ENCODE measurements around the gene FPR2. TPM values are rescaled to one million over a fixed set of nuclear protein-coding genes. Genes with fewer than 3 reads are reported as not detected.
"Not testable (repeated sequence)": the region's sequence is repeated elsewhere in the genome, so short reads cannot be mapped to it uniquely, and the experiment has no call there.

Gene FPR2
- total and polyA plus RNA-seq, 10 of the 15 experiments (the other 5 are each of a cell fraction or from before 2014, with no cell fraction given): not detected

DNA sequence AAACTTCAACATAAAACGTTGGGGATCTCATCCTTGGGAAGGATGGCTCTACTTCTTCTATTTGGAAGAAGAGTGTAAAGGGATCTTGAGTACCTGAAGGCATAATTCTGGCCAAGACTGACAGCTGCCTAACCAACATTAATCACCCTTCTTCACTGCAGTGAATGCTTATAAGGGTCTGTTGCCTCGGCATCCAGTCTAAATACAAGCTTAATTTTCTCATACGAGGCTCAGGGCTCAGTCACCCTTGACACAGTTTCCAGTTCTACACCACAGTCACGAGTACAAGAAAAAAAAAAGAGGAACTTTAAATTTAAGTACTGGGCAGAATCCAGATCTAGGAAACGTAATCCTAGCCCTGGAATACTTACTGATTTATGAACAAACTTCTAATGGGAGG, 43.0 kb downstream of the FPR2 start:
- no peaks in the 10 kb centered on the region for H3K4me1 ChIP-seq (ENCODE audit: control insufficient read depth, insufficient read depth, low read length)
- no peak overlapping the region for H3K4me2 ChIP-seq (ENCODE audit: control insufficient read depth, insufficient read depth)
- no peaks in the 10 kb centered on the region for H3K79me2 ChIP-seq (ENCODE audit: control insufficient read depth, insufficient read depth, low read length)
- ATAC-seq (no peak), FAIRE-seq (no peak), DNase-seq (ENCODE audit: low read depth, low spot score) (no peak)
- no peak overlapping the region for H2AFZ ChIP-seq (ENCODE audit: control insufficient read depth, low read depth, low read length)
- H3K4me3 ChIP-seq: no peak overlapping the region
- CTCF ChIA-PET: no interaction called here
- no peaks in the 10 kb centered on the region for H3K36me3 ChIP-seq (ENCODE audit: control insufficient read depth in 2 of 2, insufficient read depth in 2 of 2, low read length in 1 of 2)
- no peaks in the 10 kb centered on the region for H3K27me3 ChIP-seq (replicated peaks in 1 of 2; ENCODE audit: control insufficient read depth in 2 of 2, insufficient read depth in 2 of 2, low read length in 1 of 2)
- no peaks in the 10 kb centered on the region; the same call in 1 of the 3 replicates for H3K9me3 ChIP-seq (replicated peaks; ENCODE audit: control insufficient read depth, insufficient read depth, low read length)
- RAD21 ChIA-PET (ENCODE audit: unreplicated experiment): no interaction called here
- H4K20me1 ChIP-seq (ENCODE audit: control insufficient read depth, insufficient read depth): no peaks in the 10 kb centered on the region
- POLR2A ChIA-PET: no interaction called here
- 0% methylated on average over 5 of the region's 5 CpGs for WGBS (ENCODE audit: insufficient coverage, insufficient replicate concordance, low lambda C conversion rate, missing lambda C conversion rate)
- no peak overlapping the region for H3K27ac ChIP-seq (ENCODE audit: control insufficient read depth, insufficient read depth)
- SMC1A ChIA-PET (ENCODE audit: uncharacterized antibody, unreplicated experiment): no interaction called here
- in situ Hi-C loops (cut with MboI) (no loop called here), intact Hi-C loops (cut with micrococcal nuclease; ENCODE audit: unreplicated experiment) (no loop called here)
- TF ChIP-seq TBL1XR1 (IDR thresholded peaks at IDR 0.05; ENCODE audit: low read depth, low read length) (no peak), ESRRA (IDR thresholded peaks at IDR 0.05; ENCODE audit: low read length) (no peak), HDGF (IDR thresholded peaks at IDR 0.05) (no peak), STAT3 (IDR thresholded peaks at IDR 0.05; ENCODE audit: low read depth, low read length) (no peak), TCF3 (IDR thresholded peaks at IDR 0.05; ENCODE audit: borderline replicate concordance, insufficient read depth, low read depth, low read length) (no peak), RAD21 (IDR thresholded peaks at IDR 0.05; ENCODE audit: insufficient read depth, low read depth, low read length) (no peak)
- TF ChIP-seq, protein P1, sequence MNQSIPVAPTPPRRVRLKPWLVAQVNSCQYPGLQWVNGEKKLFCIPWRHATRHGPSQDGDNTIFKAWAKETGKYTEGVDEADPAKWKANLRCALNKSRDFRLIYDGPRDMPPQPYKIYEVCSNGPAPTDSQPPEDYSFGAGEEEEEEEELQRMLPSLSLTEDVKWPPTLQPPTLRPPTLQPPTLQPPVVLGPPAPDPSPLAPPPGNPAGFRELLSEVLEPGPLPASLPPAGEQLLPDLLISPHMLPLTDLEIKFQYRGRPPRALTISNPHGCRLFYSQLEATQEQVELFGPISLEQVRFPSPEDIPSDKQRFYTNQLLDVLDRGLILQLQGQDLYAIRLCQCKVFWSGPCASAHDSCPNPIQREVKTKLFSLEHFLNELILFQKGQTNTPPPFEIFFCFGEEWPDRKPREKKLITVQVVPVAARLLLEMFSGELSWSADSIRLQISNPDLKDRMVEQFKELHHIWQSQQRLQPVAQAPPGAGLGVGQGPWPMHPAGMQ (IDR thresholded peaks at IDR 0.05; ENCODE audit: borderline replicate concordance): no peak
- TF ChIP-seq, protein P2, sequence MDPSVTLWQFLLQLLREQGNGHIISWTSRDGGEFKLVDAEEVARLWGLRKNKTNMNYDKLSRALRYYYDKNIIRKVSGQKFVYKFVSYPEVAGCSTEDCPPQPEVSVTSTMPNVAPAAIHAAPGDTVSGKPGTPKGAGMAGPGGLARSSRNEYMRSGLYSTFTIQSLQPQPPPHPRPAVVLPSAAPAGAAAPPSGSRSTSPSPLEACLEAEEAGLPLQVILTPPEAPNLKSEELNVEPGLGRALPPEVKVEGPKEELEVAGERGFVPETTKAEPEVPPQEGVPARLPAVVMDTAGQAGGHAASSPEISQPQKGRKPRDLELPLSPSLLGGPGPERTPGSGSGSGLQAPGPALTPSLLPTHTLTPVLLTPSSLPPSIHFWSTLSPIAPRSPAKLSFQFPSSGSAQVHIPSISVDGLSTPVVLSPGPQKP (IDR thresholded peaks at IDR 0.05; ENCODE audit: low read depth, low read length): no peak
- no TSS peak for BruUV-seq (replicated peaks)
- no peak overlapping the region for H3K9ac ChIP-seq (ENCODE audit: control insufficient read depth, insufficient read depth, low read length)

- H2AFZ ChIP-seq (ENCODE audit: control insufficient read depth, low read depth, low read length); H3K79me2 ChIP-seq (ENCODE audit: control insufficient read depth, insufficient read depth, low read length); H3K27ac ChIP-seq (ENCODE audit: control insufficient read depth, insufficient read depth); H3K27me3 ChIP-seq (replicated peaks in 1 of 2; ENCODE audit: control insufficient read depth in 2 of 2, insufficient read depth in 2 of 2, low read length in 1 of 2); H3K4me3 ChIP-seq; intact Hi-C loops (cut with micrococcal nuclease; ENCODE audit: unreplicated experiment); ATAC-seq; BruUV-seq (replicated peaks); H3K9ac ChIP-seq (ENCODE audit: control insufficient read depth, insufficient read depth, low read length); DNase-seq (ENCODE audit: low read depth, low spot score); H4K20me1 ChIP-seq (ENCODE audit: control insufficient read depth, insufficient read depth); RAD21 ChIA-PET (ENCODE audit: unreplicated experiment); H3K36me3 ChIP-seq (ENCODE audit: control insufficient read depth in 2 of 2, insufficient read depth in 2 of 2, low read length in 1 of 2); in situ Hi-C loops (cut with MboI); H3K9me3 ChIP-seq (replicated peaks; ENCODE audit: control insufficient read depth, insufficient read depth, low read length); POLR2A ChIA-PET; SMC1A ChIA-PET (ENCODE audit: uncharacterized antibody, unreplicated experiment); H3K4me1 ChIP-seq (ENCODE audit: control insufficient read depth, insufficient read depth, low read length); H3K4me2 ChIP-seq (ENCODE audit: control insufficient read depth, insufficient read depth); FAIRE-seq: not testable (repeated sequence)
- CTCF ChIA-PET: interaction anchor here (0.5 kb wide), 1 partner anchor 75 kb away, joined by 3 read pairs; no protein-coding TSS in a partner anchor
- 63% methylated on average over 9 of the region's 9 CpGs for WGBS (ENCODE audit: insufficient coverage, insufficient replicate concordance, low lambda C conversion rate, missing lambda C conversion rate)
These were observed 43.8 kb downstream of the FPR2 start for GRCh38 chr19:51804789-51805188.

- H3K79me2 ChIP-seq (ENCODE audit: control insufficient read depth, insufficient read depth, low read length); FAIRE-seq; POLR2A ChIA-PET; H4K20me1 ChIP-seq (ENCODE audit: control insufficient read depth, insufficient read depth); H3K27me3 ChIP-seq (replicated peaks in 1 of 2; ENCODE audit: control insufficient read depth in 2 of 2, insufficient read depth in 2 of 2, low read length in 1 of 2); H3K4me3 ChIP-seq; H3K9me3 ChIP-seq (replicated peaks; ENCODE audit: control insufficient read depth, insufficient read depth, low read length); DNase-seq (ENCODE audit: low read depth, low spot score); H3K4me1 ChIP-seq (ENCODE audit: control insufficient read depth, insufficient read depth, low read length); H3K36me3 ChIP-seq (ENCODE audit: control insufficient read depth in 2 of 2, insufficient read depth in 2 of 2, low read length in 1 of 2); CTCF ChIA-PET; H3K4me2 ChIP-seq (ENCODE audit: control insufficient read depth, insufficient read depth); RAD21 ChIA-PET (ENCODE audit: unreplicated experiment); H3K9ac ChIP-seq (ENCODE audit: control insufficient read depth, insufficient read depth, low read length); H3K27ac ChIP-seq (ENCODE audit: control insufficient read depth, insufficient read depth); ATAC-seq; in situ Hi-C loops (cut with MboI); H2AFZ ChIP-seq (ENCODE audit: control insufficient read depth, low read depth, low read length); SMC1A ChIA-PET (ENCODE audit: uncharacterized antibody, unreplicated experiment); BruUV-seq (replicated peaks); intact Hi-C loops (cut with micrococcal nuclease; ENCODE audit: unreplicated experiment): not testable (repeated sequence)
- 56% methylated on average over 8 of the region's 8 CpGs for WGBS (ENCODE audit: insufficient coverage, insufficient replicate concordance, low lambda C conversion rate, missing lambda C conversion rate)
These were observed 44.4 kb downstream of the FPR2 start for GRCh38 chr19:51805396-51805795.

Data from GM12878 (cell line).